Measurements from ENCODE around the gene DKKL1. TPM values are rescaled to one million over a fixed set of nuclear protein-coding genes. Genes with fewer than 3 reads are reported as not detected.

Gene DKKL1
- total RNA-seq (ENCODE audit: unreplicated experiment), result 2.8 TPM
- long read RNA-seq, partial matches to known transcripts, result 1 of 4 reads
- long read RNA-seq, other reads (novel, unspliced or antisense), result 1 of 4 reads

DNA sequence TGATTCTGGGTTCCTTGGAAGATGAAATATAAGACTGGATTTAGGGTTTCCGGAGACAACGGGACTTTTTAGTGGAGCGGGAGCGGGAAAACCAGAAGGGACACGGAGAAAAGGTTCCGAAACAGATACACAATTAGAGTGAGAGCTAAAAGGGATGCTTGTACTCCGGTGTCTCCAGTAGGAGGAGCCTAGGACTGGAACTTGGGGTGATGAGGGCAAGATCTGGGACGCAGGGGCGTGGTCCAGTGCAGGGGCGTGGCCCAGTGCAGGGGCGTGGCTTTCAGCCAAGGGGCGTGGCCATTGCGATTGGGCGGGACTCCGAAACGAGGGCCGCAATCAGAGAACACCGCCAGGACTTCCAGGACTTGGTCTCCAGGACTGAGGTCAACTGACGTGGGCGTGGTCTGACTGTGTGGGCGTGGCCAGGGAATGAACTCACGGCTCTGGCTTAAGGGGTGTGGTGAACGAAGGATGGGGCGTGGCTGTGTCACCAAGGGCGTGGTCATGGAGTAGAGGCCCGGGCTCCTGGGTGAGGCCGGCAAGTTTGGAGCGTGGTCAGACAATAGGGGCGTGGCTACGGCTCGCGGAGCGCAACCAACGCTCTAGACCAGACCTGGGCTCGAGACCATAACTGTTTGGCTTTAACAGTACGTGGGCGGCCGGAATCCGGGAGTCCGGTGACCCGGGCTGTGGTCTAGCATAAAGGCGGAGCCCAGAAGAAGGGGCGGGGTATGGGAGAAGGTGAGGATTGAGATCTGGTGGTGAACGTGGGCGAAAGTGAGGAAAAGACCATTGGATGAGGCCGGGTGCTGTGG lies at the start of gene DKKL1:
Gene DKKL1 (plus strand): TSS at position 610 of the 815 bp plus-strand sequence. CDS start 122 bp downstream, at position 732.
- peak; percentile 100 for DNase-seq
- Mint-ChIP-seq H3K27ac (ENCODE audit: unreplicated experiment) (no peak within 1 kb of the TSS), H3K9me3 (ENCODE audit: unreplicated experiment) (peaks cover 6% of the 10 kb centered on the region), H3K4me3 (ENCODE audit: unreplicated experiment) (peak within 1 kb of the TSS; percentile 32), H3K27me3 (ENCODE audit: unreplicated experiment) (peaks cover 3% of the 10 kb centered on the region), H3K4me1 (ENCODE audit: low read depth, unreplicated experiment) (peaks cover 3% of the 10 kb centered on the region), H3K36me3 (ENCODE audit: unreplicated experiment) (peaks cover 4% of the 10 kb centered on the region)
- TF ChIP-seq, protein P1, sequence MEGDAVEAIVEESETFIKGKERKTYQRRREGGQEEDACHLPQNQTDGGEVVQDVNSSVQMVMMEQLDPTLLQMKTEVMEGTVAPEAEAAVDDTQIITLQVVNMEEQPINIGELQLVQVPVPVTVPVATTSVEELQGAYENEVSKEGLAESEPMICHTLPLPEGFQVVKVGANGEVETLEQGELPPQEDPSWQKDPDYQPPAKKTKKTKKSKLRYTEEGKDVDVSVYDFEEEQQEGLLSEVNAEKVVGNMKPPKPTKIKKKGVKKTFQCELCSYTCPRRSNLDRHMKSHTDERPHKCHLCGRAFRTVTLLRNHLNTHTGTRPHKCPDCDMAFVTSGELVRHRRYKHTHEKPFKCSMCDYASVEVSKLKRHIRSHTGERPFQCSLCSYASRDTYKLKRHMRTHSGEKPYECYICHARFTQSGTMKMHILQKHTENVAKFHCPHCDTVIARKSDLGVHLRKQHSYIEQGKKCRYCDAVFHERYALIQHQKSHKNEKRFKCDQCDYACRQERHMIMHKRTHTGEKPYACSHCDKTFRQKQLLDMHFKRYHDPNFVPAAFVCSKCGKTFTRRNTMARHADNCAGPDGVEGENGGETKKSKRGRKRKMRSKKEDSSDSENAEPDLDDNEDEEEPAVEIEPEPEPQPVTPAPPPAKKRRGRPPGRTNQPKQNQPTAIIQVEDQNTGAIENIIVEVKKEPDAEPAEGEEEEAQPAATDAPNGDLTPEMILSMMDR (IDR thresholded peaks at IDR 0.05; ENCODE audit: partially characterized antibody, unreplicated experiment), result no peak

DNA sequence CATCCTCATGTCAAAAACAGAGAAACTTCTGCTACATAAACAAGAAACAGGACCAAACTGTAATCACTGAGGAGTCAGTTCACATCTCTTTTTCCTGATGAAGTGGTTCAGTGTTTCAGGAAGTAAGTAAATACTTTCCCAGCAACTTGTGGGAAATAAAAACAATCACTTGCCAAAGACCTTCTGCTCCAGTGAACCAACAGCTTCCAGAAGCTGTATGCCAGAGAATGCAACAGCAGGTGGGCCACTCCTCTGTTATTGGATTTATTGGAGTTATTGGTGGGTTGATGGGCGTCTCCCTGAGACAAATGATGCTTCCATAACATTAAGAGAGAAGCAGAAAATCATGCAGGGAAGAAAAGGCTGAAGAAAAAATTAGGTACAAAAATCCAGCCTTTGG lies 48.6 kb upstream of the DKKL1 start:
- no peak for DNase-seq
- Mint-ChIP-seq H3K27ac (ENCODE audit: unreplicated experiment) (no peak overlapping the region), H3K4me1 (ENCODE audit: low read depth, unreplicated experiment) (peaks cover 3% of the 10 kb centered on the region), H3K9me3 (ENCODE audit: unreplicated experiment) (peaks cover 3% of the 10 kb centered on the region), H3K27me3 (ENCODE audit: unreplicated experiment) (peaks cover 1% of the 10 kb centered on the region), H3K36me3 (ENCODE audit: unreplicated experiment) (peaks cover 23% of the 10 kb centered on the region), H3K4me3 (ENCODE audit: unreplicated experiment) (no peak overlapping the region)
- TF ChIP-seq, protein P1 (IDR thresholded peaks at IDR 0.05; ENCODE audit: partially characterized antibody, unreplicated experiment), result no peak

DNA sequence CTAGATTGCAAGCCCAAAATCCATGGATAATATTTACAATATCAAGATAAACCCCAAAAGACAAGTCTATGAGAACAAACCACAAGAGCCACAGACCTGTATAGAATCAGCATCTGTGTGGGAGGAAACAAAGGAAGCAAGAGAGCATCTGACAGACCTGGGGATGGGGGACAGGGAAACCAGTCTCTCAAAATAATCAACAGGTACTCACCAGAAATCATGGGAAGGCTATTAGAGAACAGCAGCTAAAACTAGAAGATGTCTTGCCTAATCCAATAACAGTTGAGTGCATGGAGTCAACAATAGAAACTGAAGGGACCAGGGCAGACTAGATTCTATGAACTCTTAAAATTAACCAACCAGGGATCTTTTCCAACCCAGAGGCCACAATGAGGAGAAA lies 47.4 kb upstream of the DKKL1 start:
- H3K27ac Mint-ChIP-seq (ENCODE audit: unreplicated experiment), result no peak overlapping the region

DNA sequence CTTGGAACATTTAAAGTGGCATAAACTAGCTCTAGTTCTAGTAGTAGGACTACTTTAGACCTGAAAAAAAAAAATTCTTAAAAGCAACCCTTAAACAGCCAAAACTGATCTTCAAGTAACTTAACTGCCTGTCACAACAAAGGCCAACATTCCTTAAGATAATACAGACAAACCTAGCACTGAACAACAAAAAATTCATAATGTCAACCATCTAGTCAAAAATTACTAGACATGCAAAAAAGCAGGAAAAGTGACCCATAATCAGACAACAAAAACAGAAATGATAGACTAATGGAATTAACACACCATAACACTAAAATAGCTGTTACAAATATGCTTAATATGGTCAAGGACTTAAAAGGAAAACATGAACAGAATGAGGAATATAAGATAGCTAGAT lies 45.4 kb upstream of the DKKL1 start:
- Mint-ChIP-seq H3K9me3 (ENCODE audit: unreplicated experiment) (peaks cover 3% of the 10 kb centered on the region), H3K4me3 (ENCODE audit: unreplicated experiment) (no peak overlapping the region), H3K36me3 (ENCODE audit: unreplicated experiment) (peaks cover 19% of the 10 kb centered on the region), H3K4me1 (ENCODE audit: low read depth, unreplicated experiment) (peaks cover 3% of the 10 kb centered on the region), H3K27ac (ENCODE audit: unreplicated experiment) (no peak overlapping the region), H3K27me3 (ENCODE audit: unreplicated experiment) (no peaks in the 10 kb centered on the region)
- TF ChIP-seq, protein P1 (IDR thresholded peaks at IDR 0.05; ENCODE audit: partially characterized antibody, unreplicated experiment), result no peak
- no peak for DNase-seq

More for the DNA sequence above, 47.4 kb upstream of the DKKL1 start:
- Mint-ChIP-seq H3K4me1 (ENCODE audit: low read depth, unreplicated experiment) (peaks cover 3% of the 10 kb centered on the region), H3K4me3 (ENCODE audit: unreplicated experiment) (no peak overlapping the region), H3K9me3 (ENCODE audit: unreplicated experiment) (peaks cover 3% of the 10 kb centered on the region), H3K36me3 (ENCODE audit: unreplicated experiment) (peaks cover 13% of the 10 kb centered on the region), H3K27me3 (ENCODE audit: unreplicated experiment) (peaks cover 1% of the 10 kb centered on the region)
- TF ChIP-seq, protein P1 (IDR thresholded peaks at IDR 0.05; ENCODE audit: partially characterized antibody, unreplicated experiment), result no peak
- DNase-seq, result no peak
